Measurements from ENCODE around the gene ADAMTSL2. TPM values are rescaled to one million over a fixed set of nuclear protein-coding genes. Genes with fewer than 3 reads are reported as not detected.

The ADAMTSL2 gene
- total and polyA plus RNA-seq, 4 donors, result 1.8 to 18.2 (median 7.7) TPM

DNA sequence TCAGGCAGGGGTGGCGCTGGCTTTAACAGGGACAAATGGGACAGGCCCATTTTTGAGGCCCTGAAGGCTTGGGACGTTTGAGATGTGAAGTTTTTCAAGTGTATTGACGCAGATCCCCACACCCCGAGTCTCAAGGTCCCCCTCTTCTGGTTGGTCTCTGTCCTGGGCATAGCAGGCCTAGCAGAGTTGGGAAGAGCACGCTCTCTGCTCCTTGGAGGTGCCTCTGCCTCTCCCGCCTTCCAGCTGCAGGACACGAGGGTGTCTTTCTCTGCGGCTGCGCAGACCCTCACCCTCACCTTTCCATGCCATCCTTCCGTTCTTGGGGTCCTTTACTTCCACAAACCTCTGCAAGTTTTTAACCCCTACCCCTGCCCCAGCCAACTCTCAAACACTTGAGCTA, 18.6 kb downstream of the ADAMTSL2 start:
- Histone ChIP-seq H3K36me3 (ENCODE audit: control insufficient read depth in 4 of 4, insufficient read depth in 3 of 4, low read depth in 1 of 4, low read length in 3 of 4) (peaks cover 0 to 23% (median 5%) of the 10 kb centered on the region in 4 donors), H3K9me3 (ENCODE audit: control insufficient read depth in 4 of 4, low read length in 3 of 4) (no peaks in the 10 kb centered on the region), H3K9ac (ENCODE audit: low read depth in 1 of 2, low read length in 2 of 2) (no peak overlapping the region), H3K4me3 (ENCODE audit: low read depth in 1 of 3, low read length in 3 of 3) (no peak overlapping the region), H3K27ac (ENCODE audit: low read depth in 1 of 2, low read length in 2 of 2) (no peak overlapping the region), H3K27me3 (ENCODE audit: control insufficient read depth in 4 of 4, insufficient read depth in 4 of 4, low read length in 3 of 4) (no peaks in the 10 kb centered on the region), H3K4me1 (ENCODE audit: control insufficient read depth in 4 of 4, insufficient read depth in 4 of 4, low read length in 3 of 4) (peaks cover 0 to 2% (median 0%) of the 10 kb centered on the region in 4 donors)
- TF ChIP-seq, protein P1, sequence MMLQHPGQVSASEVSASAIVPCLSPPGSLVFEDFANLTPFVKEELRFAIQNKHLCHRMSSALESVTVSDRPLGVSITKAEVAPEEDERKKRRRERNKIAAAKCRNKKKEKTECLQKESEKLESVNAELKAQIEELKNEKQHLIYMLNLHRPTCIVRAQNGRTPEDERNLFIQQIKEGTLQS (IDR thresholded peaks at IDR 0.05), result no peak
- TF ChIP-seq JUND (IDR thresholded peaks at IDR 0.05) (no peak), RAD21 (IDR thresholded peaks at IDR 0.05) (no peak), RXRA (IDR thresholded peaks at IDR 0.05) (no peak), HNF4G (IDR thresholded peaks at IDR 0.05) (no peak), NR2F2 (IDR thresholded peaks at IDR 0.05) (no peak), TAF1 (conservative IDR thresholded peaks at IDR 0.05) (no peak), FOXA2 (IDR thresholded peaks at IDR 0.05) (no peak)
- TF ChIP-seq, protein P2, sequence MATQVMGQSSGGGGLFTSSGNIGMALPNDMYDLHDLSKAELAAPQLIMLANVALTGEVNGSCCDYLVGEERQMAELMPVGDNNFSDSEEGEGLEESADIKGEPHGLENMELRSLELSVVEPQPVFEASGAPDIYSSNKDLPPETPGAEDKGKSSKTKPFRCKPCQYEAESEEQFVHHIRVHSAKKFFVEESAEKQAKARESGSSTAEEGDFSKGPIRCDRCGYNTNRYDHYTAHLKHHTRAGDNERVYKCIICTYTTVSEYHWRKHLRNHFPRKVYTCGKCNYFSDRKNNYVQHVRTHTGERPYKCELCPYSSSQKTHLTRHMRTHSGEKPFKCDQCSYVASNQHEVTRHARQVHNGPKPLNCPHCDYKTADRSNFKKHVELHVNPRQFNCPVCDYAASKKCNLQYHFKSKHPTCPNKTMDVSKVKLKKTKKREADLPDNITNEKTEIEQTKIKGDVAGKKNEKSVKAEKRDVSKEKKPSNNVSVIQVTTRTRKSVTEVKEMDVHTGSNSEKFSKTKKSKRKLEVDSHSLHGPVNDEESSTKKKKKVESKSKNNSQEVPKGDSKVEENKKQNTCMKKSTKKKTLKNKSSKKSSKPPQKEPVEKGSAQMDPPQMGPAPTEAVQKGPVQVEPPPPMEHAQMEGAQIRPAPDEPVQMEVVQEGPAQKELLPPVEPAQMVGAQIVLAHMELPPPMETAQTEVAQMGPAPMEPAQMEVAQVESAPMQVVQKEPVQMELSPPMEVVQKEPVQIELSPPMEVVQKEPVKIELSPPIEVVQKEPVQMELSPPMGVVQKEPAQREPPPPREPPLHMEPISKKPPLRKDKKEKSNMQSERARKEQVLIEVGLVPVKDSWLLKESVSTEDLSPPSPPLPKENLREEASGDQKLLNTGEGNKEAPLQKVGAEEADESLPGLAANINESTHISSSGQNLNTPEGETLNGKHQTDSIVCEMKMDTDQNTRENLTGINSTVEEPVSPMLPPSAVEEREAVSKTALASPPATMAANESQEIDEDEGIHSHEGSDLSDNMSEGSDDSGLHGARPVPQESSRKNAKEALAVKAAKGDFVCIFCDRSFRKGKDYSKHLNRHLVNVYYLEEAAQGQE (IDR thresholded peaks at IDR 0.05), result no peak
- TF ChIP-seq, protein P3, sequence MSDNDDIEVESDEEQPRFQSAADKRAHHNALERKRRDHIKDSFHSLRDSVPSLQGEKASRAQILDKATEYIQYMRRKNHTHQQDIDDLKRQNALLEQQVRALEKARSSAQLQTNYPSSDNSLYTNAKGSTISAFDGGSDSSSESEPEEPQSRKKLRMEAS (IDR thresholded peaks at IDR 0.05), result no peak
- no peak for DNase-seq (ENCODE audit: low spot score)
- WGBS, result 91% methylated on average over 10 of the region's 10 CpGs

DNA sequence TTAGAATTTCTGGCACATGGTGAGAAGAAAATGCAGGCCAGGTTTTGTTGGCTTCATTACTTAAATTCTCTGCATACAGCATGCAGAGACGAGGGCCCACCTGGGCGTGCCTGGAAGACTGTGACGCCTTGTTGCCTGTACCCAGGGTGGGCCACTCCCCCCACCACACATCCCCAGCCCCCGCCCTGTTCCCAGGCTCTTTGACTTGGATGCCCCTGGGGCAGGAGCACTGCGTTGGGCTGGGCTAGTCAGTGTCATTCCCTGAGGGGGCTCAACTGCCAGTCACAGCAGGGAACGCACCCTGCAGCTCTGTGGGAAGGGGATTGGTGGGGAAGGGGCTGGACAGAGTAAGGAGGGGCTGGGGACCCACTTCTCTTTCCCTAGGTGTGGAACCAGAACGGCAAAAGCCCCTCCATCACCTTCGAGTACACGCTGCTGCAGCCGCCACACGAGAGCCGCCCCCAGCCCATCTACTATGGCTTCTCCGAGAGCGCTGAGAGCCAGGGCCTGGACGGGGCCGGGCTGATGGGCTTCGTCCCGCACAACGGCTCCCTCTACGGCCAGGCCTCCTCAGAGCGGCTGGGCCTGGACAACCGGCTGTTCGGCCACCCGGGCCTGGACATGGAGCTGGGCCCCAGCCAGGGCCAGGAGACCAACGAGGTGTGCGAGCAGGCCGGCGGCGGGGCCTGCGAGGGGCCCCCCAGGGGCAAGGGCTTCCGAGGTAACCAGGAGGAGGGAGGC, 19.6 kb downstream of the ADAMTSL2 start:
- no peak overlapping the region for H3K4me3 ChIP-seq (ENCODE audit: low read depth in 1 of 3, low read length in 3 of 3)
- no peaks in the 10 kb centered on the region for H3K27me3 ChIP-seq (ENCODE audit: control insufficient read depth in 4 of 4, insufficient read depth in 4 of 4, low read length in 3 of 4)
- 91% methylated on average over 31 of the region's 31 CpGs for WGBS
- DNase-seq (ENCODE audit: low spot score), result no peak
- H3K27ac ChIP-seq (ENCODE audit: low read depth in 1 of 2, low read length in 2 of 2), result no peak overlapping the region
- peaks cover 0 to 19% (median 5%) of the 10 kb centered on the region in 4 donors for H3K36me3 ChIP-seq (ENCODE audit: control insufficient read depth in 4 of 4, insufficient read depth in 3 of 4, low read depth in 1 of 4, low read length in 3 of 4)
- TF ChIP-seq EGR1 (IDR thresholded peaks at IDR 0.05; ENCODE audit: low read depth in 2 of 2), result no peak
- no peak for TF ChIP-seq FOXA2 (IDR thresholded peaks at IDR 0.05)
- TF ChIP-seq NR2F2 (IDR thresholded peaks at IDR 0.05), result no peak
- no peak for TF ChIP-seq JUND (IDR thresholded peaks at IDR 0.05)
- TF ChIP-seq RAD21 (IDR thresholded peaks at IDR 0.05), result no peak
- TF ChIP-seq GABPA (IDR thresholded peaks at IDR 0.05 in 1 of 2, conservative IDR thresholded peaks at IDR 0.05 in 1 of 2), result no peak
- TF ChIP-seq, protein P4, sequence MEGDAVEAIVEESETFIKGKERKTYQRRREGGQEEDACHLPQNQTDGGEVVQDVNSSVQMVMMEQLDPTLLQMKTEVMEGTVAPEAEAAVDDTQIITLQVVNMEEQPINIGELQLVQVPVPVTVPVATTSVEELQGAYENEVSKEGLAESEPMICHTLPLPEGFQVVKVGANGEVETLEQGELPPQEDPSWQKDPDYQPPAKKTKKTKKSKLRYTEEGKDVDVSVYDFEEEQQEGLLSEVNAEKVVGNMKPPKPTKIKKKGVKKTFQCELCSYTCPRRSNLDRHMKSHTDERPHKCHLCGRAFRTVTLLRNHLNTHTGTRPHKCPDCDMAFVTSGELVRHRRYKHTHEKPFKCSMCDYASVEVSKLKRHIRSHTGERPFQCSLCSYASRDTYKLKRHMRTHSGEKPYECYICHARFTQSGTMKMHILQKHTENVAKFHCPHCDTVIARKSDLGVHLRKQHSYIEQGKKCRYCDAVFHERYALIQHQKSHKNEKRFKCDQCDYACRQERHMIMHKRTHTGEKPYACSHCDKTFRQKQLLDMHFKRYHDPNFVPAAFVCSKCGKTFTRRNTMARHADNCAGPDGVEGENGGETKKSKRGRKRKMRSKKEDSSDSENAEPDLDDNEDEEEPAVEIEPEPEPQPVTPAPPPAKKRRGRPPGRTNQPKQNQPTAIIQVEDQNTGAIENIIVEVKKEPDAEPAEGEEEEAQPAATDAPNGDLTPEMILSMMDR (IDR thresholded peaks at IDR 0.05; ENCODE audit: low read depth, low read length, missing input control), result no peak
- TF ChIP-seq, protein P5, sequence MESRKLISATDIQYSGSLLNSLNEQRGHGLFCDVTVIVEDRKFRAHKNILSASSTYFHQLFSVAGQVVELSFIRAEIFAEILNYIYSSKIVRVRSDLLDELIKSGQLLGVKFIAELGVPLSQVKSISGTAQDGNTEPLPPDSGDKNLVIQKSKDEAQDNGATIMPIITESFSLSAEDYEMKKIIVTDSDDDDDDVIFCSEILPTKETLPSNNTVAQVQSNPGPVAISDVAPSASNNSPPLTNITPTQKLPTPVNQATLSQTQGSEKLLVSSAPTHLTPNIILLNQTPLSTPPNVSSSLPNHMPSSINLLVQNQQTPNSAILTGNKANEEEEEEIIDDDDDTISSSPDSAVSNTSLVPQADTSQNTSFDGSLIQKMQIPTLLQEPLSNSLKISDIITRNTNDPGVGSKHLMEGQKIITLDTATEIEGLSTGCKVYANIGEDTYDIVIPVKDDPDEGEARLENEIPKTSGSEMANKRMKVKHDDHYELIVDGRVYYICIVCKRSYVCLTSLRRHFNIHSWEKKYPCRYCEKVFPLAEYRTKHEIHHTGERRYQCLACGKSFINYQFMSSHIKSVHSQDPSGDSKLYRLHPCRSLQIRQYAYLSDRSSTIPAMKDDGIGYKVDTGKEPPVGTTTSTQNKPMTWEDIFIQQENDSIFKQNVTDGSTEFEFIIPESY (IDR thresholded peaks at IDR 0.05), result no peak
- no peak for TF ChIP-seq YY1 (IDR thresholded peaks at IDR 0.05)
- H3K4me1 ChIP-seq (ENCODE audit: control insufficient read depth in 4 of 4, insufficient read depth in 4 of 4, low read length in 3 of 4), result peaks cover 0 to 7% (median 2%) of the 10 kb centered on the region in 4 donors
- no peak overlapping the region for H3K9ac ChIP-seq (ENCODE audit: low read depth in 1 of 2, low read length in 2 of 2)
- no peaks in the 10 kb centered on the region for H3K9me3 ChIP-seq (ENCODE audit: control insufficient read depth in 4 of 4, low read length in 3 of 4)
